GM19452 (cell line): ENCODE data around the gene VTN.
"Not testable (repeated sequence)": the region's sequence is repeated elsewhere in the genome, so short reads cannot be mapped to it uniquely, and the experiment has no call there.

Experiments used
- ATAC-seq: cut with Tn5 transposase; IDR thresholded peaks from one replicate; pipeline ENCODE4 v1.9.1; 2021; ENCODE audit not compliant: unreplicated experiment

VTN gene

GRCh38 chr17:28344011-28344410, 26.1 kb downstream of the VTN start:
- ATAC-seq, result no peak

GRCh38 chr17:28343491-28343932, 26.6 kb downstream of the VTN start:
- no peak for ATAC-seq

- ATAC-seq, result no peak
These were observed 27.8 kb downstream of the VTN start for GRCh38 chr17:28342313-28342712.

GRCh38 chr17:28341516-28341915, 28.6 kb downstream of the VTN start:
- no peak for ATAC-seq

DNA sequence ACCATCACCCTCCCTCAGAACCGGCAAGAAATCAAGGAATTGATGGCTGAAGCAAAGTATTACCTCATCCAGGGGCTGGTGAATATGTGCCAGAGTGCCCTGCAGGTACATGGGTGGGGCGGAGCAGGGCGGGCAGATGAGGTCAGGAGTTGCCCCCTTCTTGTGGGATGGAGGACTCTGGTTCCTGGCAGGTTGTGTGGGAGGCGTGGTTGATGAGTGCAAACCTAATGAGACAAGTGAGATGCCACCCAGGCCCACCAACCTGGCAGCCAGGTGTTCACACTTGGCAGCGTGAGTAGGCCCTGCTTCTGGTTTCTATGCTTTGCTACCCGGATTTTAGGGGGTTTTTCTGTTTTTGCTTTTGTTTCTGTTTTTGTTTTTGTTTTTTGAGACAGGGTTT, 29.7 kb downstream of the VTN start:
- no peak for ATAC-seq

- ATAC-seq, result no peak
These were observed 30.7 kb downstream of the VTN start for GRCh38 chr17:28339431-28339830.

- ATAC-seq, result not testable (repeated sequence)
These were observed 31.3 kb downstream of the VTN start for GRCh38 chr17:28338769-28339212.

- ATAC-seq, result no peak
These were observed 31.9 kb downstream of the VTN start for GRCh38 chr17:28338056-28338768.

- no peak for ATAC-seq
These were observed 33.9 kb downstream of the VTN start for GRCh38 chr17:28335959-28336871.

GRCh38 chr17:28335201-28335958, 34.7 kb downstream of the VTN start, which contains the start of the genes IFT20 and TNFAIP1:
TSS of gene IFT20 (minus strand) at chr17:28335472. CDS start at chr17:28331985, 3,487 bp downstream.
TSS of gene TNFAIP1 (plus strand) at chr17:28335761. CDS start at chr17:28339522, 3,761 bp downstream.
- ATAC-seq, result peak; percentile 95

GRCh38 chr17:28334666-28335200, 35.4 kb downstream of the VTN start:
- no peak for ATAC-seq

DNA sequence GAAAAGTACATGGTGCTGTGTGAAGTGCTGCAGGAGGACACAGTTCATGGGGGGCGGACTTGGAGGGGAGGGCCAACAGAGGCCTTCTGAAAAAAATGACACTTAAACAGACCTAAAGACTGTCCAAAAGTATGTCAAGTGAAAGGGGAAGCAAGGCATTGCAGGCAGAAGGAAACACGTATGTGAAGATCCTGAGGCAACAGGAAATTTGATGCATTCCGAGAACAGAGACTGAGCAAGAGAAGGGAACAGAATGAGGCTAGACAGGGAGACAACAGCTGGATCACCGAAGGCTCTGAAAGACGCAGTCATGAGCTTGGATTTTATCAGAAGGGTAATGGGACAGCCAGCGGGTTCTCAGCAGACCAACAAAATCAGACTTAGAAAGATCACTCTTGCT, 35.9 kb downstream of the VTN start:
- no peak for ATAC-seq

- no peak for ATAC-seq
These were observed 36.9 kb downstream of the VTN start for GRCh38 chr17:28333083-28333746.

- no peak for ATAC-seq
These were observed 38.2 kb downstream of the VTN start for GRCh38 chr17:28331891-28332420.

- ATAC-seq, result no peak
These were observed 39.4 kb downstream of the VTN start for GRCh38 chr17:28330671-28331070.

DNA sequence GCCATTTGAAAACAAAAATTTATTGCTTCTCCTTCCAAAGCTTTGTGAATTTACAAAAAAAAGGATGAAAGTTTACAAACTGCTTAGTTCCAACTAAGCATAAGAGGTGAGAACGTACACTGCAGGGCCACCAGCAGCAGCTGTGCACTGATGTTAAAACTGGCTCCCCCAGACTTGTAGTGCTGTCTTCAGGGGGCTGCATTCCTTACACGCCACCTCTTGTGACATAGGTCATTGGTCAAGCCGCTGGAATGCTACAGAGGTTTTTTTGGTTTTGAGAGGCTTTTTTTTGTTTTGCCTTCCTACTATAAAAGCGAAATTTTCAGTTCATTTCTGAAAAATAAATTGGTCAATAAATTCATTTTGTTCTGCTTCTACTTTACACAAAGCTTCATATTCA, 41.8 kb downstream of the VTN start:
- no peak for ATAC-seq

- no peak for ATAC-seq
These were observed 42.4 kb downstream of the VTN start for GRCh38 chr17:28327709-28328108.

DNA sequence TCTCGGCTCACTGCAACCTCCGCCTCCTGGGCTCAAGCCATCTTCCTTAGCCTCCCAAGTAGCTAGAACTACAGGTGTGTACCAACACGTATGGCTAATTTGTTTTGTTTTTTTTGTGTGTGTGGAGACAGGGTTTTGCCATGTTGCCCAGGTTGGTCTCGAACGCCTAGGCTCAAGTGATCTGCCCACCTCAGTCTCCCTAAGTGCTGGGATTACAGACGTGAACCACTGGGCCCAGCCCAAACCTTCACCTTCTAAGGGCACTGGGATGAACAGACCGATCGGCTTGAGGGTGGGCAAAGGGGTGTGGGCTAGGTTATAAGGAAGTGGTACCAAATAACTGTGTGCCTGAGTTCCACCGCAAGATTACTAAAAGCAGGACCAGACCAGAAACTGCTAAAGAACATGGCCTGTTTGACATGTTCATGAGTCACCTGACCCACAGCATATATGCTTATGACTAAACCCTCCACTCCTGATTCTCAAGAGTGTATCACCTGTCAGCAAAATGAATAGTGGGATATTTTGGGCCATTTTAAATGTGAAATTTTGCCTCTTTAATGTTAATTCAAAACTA, 43.0 kb downstream of the VTN start:
- ATAC-seq, result no peak

DNA sequence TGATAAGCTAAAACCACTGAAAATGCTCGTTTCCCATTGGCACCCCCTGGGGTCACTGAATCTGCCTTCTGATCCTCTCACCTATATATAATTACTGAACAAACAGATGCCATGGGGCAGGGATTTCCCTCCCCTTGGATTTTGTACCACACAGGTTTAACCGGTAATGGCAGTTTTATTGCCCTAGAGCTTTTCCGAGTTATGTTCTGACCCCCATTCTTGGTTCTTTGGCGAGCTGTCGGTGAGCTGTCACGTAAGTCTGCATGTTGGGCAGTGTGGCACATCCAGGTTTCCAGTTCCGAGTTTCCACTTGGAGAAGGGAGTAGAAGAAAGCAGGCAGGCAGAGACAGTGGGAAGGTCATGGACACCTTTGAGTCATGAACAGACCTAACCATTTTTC, 44.0 kb downstream of the VTN start:
- no peak for ATAC-seq

- no peak for ATAC-seq
These were observed 44.9 kb downstream of the VTN start for GRCh38 chr17:28325211-28325610.
